Osteoblast (primary cell): ENCODE measurements around the gene NFATC4. TPM values are rescaled to one million over a fixed set of nuclear protein-coding genes. Genes with fewer than 3 reads are reported as not detected.

ENCODE experiments used
- DNase-seq: peaks from one replicate; pipeline ENCODE4 v3.0.0; 2011; ENCODE audit warnings: low spot score, mixed read lengths; ENCODE audit not compliant: insufficient read length; ENCODE audit errors: missing footprints
- H2AFZ ChIP-seq: 2 replicates; pipeline ENCODE4 v1.6.0; 2011; ENCODE audit warnings: mild to moderate bottlenecking, low read length
- H3K27ac ChIP-seq: 2 replicates; pipeline ENCODE4 v1.5.1; 2011; ENCODE audit warnings: mild to moderate bottlenecking, low read depth, low read length, moderate library complexity
- H3K27me3 ChIP-seq: 2 replicates; pipeline ENCODE4 v1.6.0; 2012; ENCODE audit warnings: mild to moderate bottlenecking, control low read depth, inconsistent platforms, low read length, moderate library complexity; ENCODE audit not compliant: insufficient read depth
- H3K36me3 ChIP-seq: 2 replicates; pipeline ENCODE4 v1.5.1; 2011; ENCODE audit warnings: mild to moderate bottlenecking, low read length, control low read depth, moderate library complexity; ENCODE audit not compliant: insufficient read depth
- H3K4me1 ChIP-seq: 2 replicates; pipeline ENCODE4 v1.5.1; 2011; ENCODE audit warnings: mild to moderate bottlenecking, low read length, control low read depth, moderate library complexity; ENCODE audit not compliant: insufficient read depth
- H3K4me2 ChIP-seq: 2 replicates; pipeline ENCODE4 v1.6.0; 2011; ENCODE audit warnings: mild to moderate bottlenecking, low read length; ENCODE audit not compliant: insufficient read depth
- H3K4me3 ChIP-seq: fragments of 200-600 bp; sonication (generic); 3 replicates; pipeline ENCODE4 v1.5.1; 2012; ENCODE audit warnings: mild to moderate bottlenecking, low read length, inconsistent platforms; ENCODE audit not compliant: insufficient read depth
- H3K79me2 ChIP-seq: 2 replicates; pipeline ENCODE4 v1.6.0; 2012; ENCODE audit warnings: mild to moderate bottlenecking, low read length, control low read depth, inconsistent platforms; ENCODE audit not compliant: insufficient read depth
- H3K9me3 ChIP-seq: 2 replicates; pipeline ENCODE4 v1.5.1; 2011; ENCODE audit warnings: low read depth, low read length, control low read depth
- H4K20me1 ChIP-seq: 2 replicates; pipeline ENCODE4 v1.6.0; 2012; ENCODE audit warnings: mild to moderate bottlenecking, low read length, control low read depth; ENCODE audit not compliant: insufficient read depth
- total RNA-seq: library from RNA; depleted of rRNA; stranded (reverse); fragments of >200 nt; gene quantifications from 2 replicates; pipeline ENCODE4 v1.2.3, GENCODE V29; 2012
- TF ChIP-seq, protein P1 (sequence below): IDR thresholded peaks from 2 replicates; pipeline ENCODE4 v1.5.1; 2011; ENCODE audit warnings: mild to moderate bottlenecking, low read depth, low read length, moderate library complexity; ENCODE audit errors: extremely low read depth

Gene NFATC4
- total RNA-seq, 1 donor = 107 TPM

DNA sequence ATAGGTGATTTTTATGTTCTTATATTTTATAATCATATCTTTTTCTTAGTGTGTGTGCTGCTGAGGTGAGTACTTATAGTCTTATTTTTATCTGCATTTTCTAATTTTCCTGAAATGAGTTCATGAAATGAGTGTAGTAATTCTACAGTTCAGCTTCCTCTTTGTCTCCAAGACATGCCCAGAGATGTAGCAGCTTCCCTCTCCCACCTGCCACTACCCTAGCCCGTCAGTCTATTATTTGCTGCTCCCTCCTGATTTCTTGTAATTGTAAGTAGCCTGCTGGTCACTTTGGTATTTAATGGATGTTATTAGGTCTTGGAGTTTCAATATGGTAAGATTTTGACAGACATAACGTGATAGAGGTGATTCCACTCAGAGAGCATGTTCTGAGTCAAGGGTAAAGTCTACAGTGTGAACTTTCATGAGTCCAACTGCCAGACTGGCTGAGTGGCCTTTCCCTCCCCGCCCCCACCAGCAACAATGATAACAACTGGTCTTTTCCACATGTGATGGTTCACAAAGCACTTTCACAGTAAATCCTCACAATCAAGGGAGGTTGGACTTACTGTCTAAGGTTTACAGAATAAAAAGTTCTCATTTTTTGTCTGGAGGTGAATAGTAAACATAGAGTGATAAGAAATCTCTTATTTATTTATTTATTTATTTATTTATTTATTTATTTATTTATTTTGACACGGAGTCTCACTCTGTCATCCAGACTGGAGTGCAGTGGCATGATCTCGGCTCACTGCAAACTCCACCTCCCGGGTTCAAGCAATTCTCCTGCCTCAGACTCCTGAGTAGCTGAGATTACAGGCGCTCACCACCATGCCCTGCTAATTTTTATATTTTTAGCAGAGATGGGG is 24.0 kb upstream of the NFATC4 start:
- Histone ChIP-seq H4K20me1 (no peaks in the 10 kb centered on the region), H3K27ac (no peak overlapping the region), H3K79me2 (no peaks in the 10 kb centered on the region), H3K9me3 (no peaks in the 10 kb centered on the region), H3K27me3 (peaks cover 4% of the 10 kb centered on the region), H3K4me1 (peaks cover 12% of the 10 kb centered on the region), H2AFZ (no peak overlapping the region), H3K4me2 (no peak overlapping the region), H3K4me3 (no peak overlapping the region), H3K36me3 (no peaks in the 10 kb centered on the region)
- DNase-seq = no peak
- TF ChIP-seq, protein P1, sequence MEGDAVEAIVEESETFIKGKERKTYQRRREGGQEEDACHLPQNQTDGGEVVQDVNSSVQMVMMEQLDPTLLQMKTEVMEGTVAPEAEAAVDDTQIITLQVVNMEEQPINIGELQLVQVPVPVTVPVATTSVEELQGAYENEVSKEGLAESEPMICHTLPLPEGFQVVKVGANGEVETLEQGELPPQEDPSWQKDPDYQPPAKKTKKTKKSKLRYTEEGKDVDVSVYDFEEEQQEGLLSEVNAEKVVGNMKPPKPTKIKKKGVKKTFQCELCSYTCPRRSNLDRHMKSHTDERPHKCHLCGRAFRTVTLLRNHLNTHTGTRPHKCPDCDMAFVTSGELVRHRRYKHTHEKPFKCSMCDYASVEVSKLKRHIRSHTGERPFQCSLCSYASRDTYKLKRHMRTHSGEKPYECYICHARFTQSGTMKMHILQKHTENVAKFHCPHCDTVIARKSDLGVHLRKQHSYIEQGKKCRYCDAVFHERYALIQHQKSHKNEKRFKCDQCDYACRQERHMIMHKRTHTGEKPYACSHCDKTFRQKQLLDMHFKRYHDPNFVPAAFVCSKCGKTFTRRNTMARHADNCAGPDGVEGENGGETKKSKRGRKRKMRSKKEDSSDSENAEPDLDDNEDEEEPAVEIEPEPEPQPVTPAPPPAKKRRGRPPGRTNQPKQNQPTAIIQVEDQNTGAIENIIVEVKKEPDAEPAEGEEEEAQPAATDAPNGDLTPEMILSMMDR = no peak

DNA sequence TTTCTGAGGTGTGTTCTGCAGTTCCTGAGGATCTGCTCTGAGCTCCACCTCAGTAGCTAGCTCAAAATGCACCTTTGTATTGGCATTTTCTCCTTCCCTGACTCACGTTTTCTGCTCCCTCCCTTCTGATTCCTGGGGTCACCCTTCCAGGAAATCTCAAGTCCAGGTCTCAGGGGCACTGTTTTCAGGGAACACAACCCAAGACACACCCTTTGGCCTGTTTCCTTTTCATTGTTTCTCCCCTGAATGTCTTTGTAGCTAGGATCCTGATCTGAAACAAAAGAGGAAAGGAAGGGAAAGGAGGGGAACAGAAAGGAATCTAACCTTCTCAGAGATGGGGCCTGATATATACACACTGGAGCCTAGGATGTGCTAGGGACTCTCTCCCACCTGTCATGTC is 20.9 kb upstream of the NFATC4 start:
- Histone ChIP-seq H3K79me2 (no peaks in the 10 kb centered on the region), H3K27ac (no peak overlapping the region), H2AFZ (peak overlapping the region; percentile 17), H3K4me1 (peaks cover 16% of the 10 kb centered on the region), H3K4me3 (no peak overlapping the region), H4K20me1 (no peaks in the 10 kb centered on the region), H3K27me3 (no peaks in the 10 kb centered on the region), H3K36me3 (no peaks in the 10 kb centered on the region), H3K4me2 (no peak overlapping the region), H3K9me3 (no peaks in the 10 kb centered on the region)
- no peak for DNase-seq
- TF ChIP-seq, protein P1 = no peak

DNA sequence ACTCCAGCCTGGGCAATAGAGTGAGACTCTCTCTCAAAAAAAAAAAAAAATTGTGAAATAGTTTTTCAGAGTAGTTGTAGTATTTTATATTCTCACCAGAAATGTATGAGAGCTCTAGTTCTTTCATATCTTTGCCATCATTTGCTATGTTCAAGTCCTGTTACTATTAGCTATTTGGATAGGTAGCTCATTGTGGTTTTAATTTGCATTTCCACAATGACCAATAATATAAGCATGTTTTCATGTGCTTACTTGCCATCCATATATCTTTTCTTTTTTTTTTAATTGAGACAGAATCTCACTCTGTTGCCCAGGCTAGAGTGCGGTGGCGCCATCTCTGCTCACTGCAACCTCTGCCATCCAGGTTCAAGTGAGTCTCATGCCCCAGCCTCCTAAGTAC is 19.8 kb upstream of the NFATC4 start:
- H3K9me3 ChIP-seq = no peaks in the 10 kb centered on the region
- peaks cover 25% of the 10 kb centered on the region for H3K4me1 ChIP-seq
- no peak for DNase-seq
- TF ChIP-seq, protein P1 = no peak
- H2AFZ ChIP-seq = no peak overlapping the region
- H4K20me1 ChIP-seq = no peaks in the 10 kb centered on the region
- H3K27me3 ChIP-seq = no peaks in the 10 kb centered on the region
- H3K79me2 ChIP-seq = no peaks in the 10 kb centered on the region
- no peak overlapping the region for H3K4me2 ChIP-seq
- H3K27ac ChIP-seq = no peak overlapping the region
- H3K4me3 ChIP-seq = no peak overlapping the region
- H3K36me3 ChIP-seq = no peaks in the 10 kb centered on the region

DNA sequence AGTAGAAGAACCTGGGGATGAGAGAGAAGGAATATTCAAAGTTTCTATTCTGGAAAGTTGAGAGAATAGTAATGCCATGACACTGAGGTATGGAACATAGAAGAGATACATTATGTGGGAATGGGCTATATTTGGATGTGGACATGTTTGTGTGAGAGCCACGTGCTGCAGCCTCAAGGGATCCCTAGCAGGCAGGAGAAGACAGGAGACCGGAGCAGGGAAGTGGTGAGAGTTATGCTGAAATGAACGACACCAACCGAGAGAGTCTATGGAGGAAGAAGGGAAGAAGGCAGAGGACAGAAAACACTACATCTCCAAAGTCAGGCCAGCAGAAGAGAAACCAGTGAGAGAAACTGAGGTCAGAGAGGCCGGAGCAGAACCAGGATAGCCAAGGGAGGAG is 18.2 kb upstream of the NFATC4 start:
- Histone ChIP-seq H2AFZ (no peak overlapping the region), H4K20me1 (no peaks in the 10 kb centered on the region), H3K4me1 (peaks cover 30% of the 10 kb centered on the region), H3K27ac (no peak overlapping the region), H3K79me2 (no peaks in the 10 kb centered on the region), H3K4me3 (no peak overlapping the region), H3K27me3 (no peaks in the 10 kb centered on the region), H3K4me2 (no peak overlapping the region), H3K36me3 (no peaks in the 10 kb centered on the region), H3K9me3 (no peaks in the 10 kb centered on the region)
- TF ChIP-seq, protein P1 = no peak
- DNase-seq = no peak
